Cardiac fibroblast (primary cell): ENCODE measurements around the gene CMBL.
"Not testable (repeated sequence)": the region's sequence is repeated elsewhere in the genome, so short reads cannot be mapped to it uniquely, and the experiment has no call there.

Experiments
- DNase-seq, 2 donors: peaks; one replicate each; pipeline versions ENCODE4 v3.0.0 to v3.0.0-alpha.2; 2010; ENCODE audit warnings: low read depth in 2 of 2
- H3K4me3 ChIP-seq, 2 donors: replicated peaks in 1 of 2; 1 replicate in 1 of 2; 2 replicates in 1 of 2; pipeline ENCODE4 v1.5.1; 2011; ENCODE audit warnings: low read depth in 2 of 2, low read length in 2 of 2, mild to moderate bottlenecking in 2 of 2, moderate library complexity in 1 of 2
- TF ChIP-seq, protein P1 (sequence below): IDR thresholded peaks from one replicate; pipeline ENCODE4 v1.5.1; 2011; ENCODE audit warnings: low read depth, mild to moderate bottlenecking, low read length, inconsistent platforms

CMBL gene

DNA sequence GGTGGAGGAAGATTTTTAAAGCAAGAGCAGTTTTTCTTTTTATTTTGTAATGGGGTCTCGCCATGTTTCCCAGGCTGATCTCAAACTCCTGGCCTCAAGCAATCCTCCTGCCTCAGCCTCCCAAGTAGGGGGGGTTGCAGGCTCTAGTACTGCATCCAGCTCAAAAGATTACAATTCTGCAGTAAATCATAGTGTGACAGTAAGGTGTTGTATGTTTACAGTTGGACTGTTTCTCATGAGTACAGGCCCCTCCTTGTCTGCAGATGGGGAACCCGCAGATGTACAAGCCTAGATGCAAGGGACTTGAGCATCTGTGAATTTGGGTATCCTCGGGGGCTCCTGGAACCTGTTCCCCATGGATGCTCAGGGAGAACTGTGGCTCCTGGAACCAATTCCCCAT lies 54.3 kb downstream of the CMBL start:
- no peak overlapping the region for H3K4me3 ChIP-seq
- TF ChIP-seq, protein P1, sequence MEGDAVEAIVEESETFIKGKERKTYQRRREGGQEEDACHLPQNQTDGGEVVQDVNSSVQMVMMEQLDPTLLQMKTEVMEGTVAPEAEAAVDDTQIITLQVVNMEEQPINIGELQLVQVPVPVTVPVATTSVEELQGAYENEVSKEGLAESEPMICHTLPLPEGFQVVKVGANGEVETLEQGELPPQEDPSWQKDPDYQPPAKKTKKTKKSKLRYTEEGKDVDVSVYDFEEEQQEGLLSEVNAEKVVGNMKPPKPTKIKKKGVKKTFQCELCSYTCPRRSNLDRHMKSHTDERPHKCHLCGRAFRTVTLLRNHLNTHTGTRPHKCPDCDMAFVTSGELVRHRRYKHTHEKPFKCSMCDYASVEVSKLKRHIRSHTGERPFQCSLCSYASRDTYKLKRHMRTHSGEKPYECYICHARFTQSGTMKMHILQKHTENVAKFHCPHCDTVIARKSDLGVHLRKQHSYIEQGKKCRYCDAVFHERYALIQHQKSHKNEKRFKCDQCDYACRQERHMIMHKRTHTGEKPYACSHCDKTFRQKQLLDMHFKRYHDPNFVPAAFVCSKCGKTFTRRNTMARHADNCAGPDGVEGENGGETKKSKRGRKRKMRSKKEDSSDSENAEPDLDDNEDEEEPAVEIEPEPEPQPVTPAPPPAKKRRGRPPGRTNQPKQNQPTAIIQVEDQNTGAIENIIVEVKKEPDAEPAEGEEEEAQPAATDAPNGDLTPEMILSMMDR, result no peak
- DNase-seq, result no peak

DNA sequence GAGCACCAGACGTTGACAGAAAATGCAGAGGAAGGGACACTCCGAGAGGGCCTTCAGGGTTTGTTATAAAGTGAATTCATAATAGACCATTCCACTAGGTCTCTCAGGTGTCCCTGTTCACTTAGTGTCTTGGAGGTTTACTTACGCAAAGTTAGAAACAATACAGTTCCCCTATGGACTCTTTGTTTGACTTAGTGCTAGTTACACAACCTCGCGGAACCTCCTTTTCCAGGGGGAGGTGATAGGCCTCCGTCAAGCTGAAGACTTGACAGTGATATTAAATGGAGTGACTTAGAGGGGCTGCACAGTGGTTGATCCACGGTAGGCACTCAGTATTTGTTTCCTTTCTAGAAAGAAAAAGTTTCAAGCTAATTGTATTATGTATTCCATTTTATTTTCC lies 56.3 kb downstream of the CMBL start:
- peak overlapping the region; percentile 77 to 96 for H3K4me3 ChIP-seq
- TF ChIP-seq, protein P1, result no peak
- no peak for DNase-seq

DNA sequence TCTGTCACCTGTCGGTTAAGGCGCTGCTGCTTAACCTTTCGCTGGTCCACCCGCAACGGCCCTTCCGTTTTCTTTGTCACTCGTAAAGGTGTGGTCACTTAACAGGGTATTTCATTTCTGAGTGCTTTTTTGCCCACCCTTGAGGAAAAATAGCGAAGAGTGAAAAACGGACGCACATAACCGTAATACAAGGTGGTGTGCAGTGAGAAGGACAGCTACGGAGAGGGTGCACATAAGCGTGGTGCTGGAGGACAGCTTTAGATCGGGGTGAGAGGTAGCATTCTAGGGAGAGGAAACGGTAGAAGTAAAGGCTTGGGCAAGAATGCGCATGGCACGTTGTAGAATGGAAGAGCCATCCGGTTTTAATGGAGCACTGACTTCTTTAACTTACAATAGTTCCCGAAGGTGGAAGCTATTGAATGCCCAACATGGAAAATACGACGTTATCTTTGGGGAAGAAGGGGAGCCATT lies 56.9 kb downstream of the CMBL start:
- peak overlapping the region; percentile 77 to 96 for H3K4me3 ChIP-seq
- TF ChIP-seq, protein P1, result no peak
- peak; percentile 32 to 43 for DNase-seq

DNA sequence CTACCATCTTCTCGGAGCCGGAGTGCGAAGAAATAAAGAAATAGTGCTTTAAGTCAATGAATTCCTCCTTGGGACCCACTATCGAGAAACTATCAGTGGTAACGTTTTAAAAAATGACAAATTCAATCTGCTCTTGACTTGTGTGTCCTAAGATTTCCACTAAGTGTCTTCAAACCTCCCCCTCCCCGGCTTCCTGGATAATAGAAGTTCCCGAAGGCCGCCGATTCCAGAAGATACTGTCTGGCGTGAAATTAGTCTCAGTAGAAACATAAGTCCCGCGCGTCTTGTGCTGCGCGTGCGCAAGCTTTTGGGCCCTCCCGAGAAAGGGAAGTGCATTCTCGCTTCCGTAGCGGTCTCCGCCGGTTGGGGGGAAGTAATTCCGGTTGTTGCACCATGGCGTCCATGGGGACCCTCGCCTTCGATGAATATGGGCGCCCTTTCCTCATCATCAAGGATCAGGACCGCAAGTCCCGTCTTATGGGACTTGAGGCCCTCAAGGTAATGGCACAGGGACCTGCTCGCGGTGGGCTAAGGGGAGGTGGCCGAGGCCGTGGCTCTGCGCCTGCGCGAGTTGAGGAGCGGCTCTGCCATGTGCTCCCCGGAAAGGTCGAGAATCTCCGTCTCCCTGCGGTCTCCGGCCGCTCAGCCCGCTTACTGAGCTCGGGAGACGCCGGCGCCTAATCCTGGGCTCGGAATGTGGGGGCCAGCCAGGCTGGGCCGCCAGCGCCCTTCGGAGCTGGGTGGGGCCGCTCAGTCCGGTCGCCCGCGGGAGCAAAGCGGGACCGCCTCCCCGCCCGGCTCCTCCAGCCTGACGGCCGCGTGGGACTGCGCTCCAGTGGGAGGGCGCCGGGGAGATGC lies 57.5 kb downstream of the CMBL start, which contains the start of gene CCT5:
CCT5 (plus strand) TSS at position 333 of the 858 bp plus-strand sequence; CDS start at position 394, 61 bp downstream.
- TF ChIP-seq, protein P1, result no peak
- peak; percentile 100 for DNase-seq
- H3K4me3 ChIP-seq, result peak within 1 kb of the TSS; percentile 77 to 96

DNA sequence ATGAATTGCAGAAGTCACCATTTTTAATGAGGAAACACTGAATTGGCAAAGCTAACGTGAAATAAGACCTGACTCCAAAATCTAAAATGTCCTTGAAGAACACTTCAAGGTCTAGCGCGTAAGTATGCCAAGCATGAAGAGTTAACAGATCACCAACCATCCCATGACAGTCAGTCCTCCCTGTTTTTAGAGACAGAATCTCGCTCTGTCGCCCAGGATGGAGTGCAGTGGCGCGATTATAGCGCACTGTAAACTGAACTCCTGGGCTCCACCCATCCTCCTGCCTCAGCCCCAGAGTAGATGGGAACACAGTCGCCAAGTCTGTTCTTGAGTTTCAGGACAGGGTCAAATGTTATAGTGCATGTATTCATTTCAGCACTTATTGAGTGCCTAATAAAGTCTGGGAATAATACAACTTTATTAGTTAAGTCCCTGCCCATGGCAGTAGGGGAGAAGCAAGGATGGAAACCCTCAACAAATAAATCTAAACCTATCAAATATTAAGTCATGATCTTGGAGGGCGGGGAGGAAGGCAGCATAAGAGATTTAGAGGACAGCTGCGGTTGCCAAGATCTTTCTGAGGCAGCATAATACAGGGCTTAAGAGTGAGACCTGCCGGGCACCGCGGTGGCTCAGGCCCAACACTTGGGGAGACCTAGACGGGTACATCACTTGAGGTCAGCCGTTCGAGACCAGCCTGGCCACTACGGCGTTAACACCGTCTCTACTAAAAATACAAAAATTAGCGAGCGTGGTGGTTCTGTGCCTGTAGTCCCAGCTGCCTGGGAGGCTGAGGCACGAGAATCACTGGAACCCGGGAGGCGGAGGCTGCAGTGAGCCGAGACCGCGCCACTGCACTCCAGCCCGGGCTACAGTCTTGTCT lies 59.1 kb downstream of the CMBL start:
- no peak for DNase-seq

DNA sequence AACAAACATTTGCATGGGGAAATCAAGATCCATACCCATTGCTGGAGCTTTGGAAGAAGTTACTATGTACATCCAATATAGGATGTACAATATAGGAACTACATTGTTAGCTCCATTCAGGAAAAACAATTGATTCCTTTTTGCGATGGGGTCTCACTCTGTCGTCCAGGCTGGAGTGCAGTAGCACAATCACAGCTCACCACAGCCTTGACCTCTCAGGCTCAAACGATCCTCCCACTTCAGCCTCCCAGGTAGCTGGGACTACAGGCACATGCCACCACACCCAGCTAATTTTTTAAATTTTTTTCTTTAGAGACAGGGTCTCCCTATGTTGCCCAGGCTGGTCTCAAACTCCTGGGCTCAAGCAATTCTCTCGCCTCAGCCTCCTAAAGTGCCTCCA lies 60.5 kb downstream of the CMBL start:
- DNase-seq, H3K4me3 ChIP-seq: not testable (repeated sequence)

More for the DNA sequence above, 59.1 kb downstream of the CMBL start:
- TF ChIP-seq, protein P1, result no peak
- peak overlapping the region; percentile 77 to 96 for H3K4me3 ChIP-seq

DNA sequence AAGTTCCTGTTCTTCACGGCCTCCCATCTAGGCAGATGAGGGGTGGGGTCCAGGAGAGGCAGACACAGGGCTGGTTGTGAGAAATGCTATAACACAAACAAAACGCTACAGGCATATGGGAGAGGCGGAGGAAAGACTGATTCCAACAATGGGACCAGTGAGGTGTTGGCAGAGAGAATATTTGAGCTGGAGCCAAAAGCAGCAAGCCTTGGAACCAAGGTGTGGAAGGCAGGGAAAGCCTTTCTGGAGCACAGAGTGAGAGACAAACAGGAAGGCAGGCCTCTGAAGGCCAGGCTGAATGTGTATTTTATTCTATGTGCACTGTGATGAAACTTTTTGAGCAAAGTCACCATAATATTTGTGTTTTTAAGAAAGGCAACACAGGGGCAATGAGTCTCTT lies 60.9 kb downstream of the CMBL start:
- TF ChIP-seq, protein P1, result no peak
- no peak overlapping the region for H3K4me3 ChIP-seq
- no peak for DNase-seq
